Peyer's patch (tissue), 4 donors: ENCODE results near the gene PRKD1.

Experiments used
- POLR2A ChIP-seq, 2 donors: fragments of 450-650 bp; IDR thresholded peaks; one replicate each; pipeline ENCODE4 v1.5.1; 2017; ENCODE audit warnings: antibody characterized with exemption in 2 of 2, mild to moderate bottlenecking in 2 of 2, moderate library complexity in 2 of 2
- TF ChIP-seq, protein P1 (sequence below), 6 experiments: fragments of 450-650 bp in 4 of 6; fragments of 200-600 bp in 2 of 6; sonication (generic) in 1 of 6; IDR thresholded peaks; one replicate each; pipeline ENCODE4 v1.5.1; 2017 to 2019; ENCODE audit warnings: antibody characterized with exemption in 6 of 6, mild to moderate bottlenecking in 3 of 6, moderate library complexity in 1 of 6

- TF ChIP-seq, protein P1, sequence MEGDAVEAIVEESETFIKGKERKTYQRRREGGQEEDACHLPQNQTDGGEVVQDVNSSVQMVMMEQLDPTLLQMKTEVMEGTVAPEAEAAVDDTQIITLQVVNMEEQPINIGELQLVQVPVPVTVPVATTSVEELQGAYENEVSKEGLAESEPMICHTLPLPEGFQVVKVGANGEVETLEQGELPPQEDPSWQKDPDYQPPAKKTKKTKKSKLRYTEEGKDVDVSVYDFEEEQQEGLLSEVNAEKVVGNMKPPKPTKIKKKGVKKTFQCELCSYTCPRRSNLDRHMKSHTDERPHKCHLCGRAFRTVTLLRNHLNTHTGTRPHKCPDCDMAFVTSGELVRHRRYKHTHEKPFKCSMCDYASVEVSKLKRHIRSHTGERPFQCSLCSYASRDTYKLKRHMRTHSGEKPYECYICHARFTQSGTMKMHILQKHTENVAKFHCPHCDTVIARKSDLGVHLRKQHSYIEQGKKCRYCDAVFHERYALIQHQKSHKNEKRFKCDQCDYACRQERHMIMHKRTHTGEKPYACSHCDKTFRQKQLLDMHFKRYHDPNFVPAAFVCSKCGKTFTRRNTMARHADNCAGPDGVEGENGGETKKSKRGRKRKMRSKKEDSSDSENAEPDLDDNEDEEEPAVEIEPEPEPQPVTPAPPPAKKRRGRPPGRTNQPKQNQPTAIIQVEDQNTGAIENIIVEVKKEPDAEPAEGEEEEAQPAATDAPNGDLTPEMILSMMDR (IDR thresholded peaks at IDR 0.05), result no peak
- no peak for TF ChIP-seq POLR2A (IDR thresholded peaks at IDR 0.05)
Observed at GRCh38 chr14:29668201-29668600, 259.4 kb downstream of the PRKD1 start.
